IMR-90 (cell line): Measurements from ENCODE around the gene DTX1. TPM values are rescaled to one million over a fixed set of nuclear protein-coding genes. Genes with fewer than 3 reads are reported as not detected.

Experiments
- ATAC-seq: fragments of 200-7000 bp; cut with Tn5 transposase; 2 replicates; pipeline ENCODE4 v1.9.1; 2020; ENCODE audit warnings: low read depth, mild to moderate bottlenecking, moderate library complexity
- BruUV-seq: library from RNA; stranded (reverse); fragments of 400-500 nt; replicated peaks from 2 replicates; lab custom pipeline; 2021; lab: Mats Ljungman, UMichigan
- CTCF ChIA-PET: fragments of 300-600 bp; formaldehyde crosslinking; extraction: SDS; loops from one replicate; lab custom pipeline; 2021; ENCODE audit warnings: antibody characterized with exemption; lab: Yijun Ruan, JAX
- POLR2A ChIA-PET: fragments of 300-600 bp; sonication (Branson Sonifier 250); formaldehyde crosslinking; loops from one replicate; lab custom pipeline; 2022; ENCODE audit warnings: antibody characterized with exemption; ENCODE audit not compliant: unreplicated experiment; lab: Charles Lee
- DNase-seq: peaks from one replicate; pipeline ENCODE4 v3.0.0; 2013
- H2AFZ ChIP-seq: replicated peaks from 2 replicates; pipeline ENCODE3; 2013; ENCODE audit warnings: low read length, mild to moderate bottlenecking; ENCODE audit not compliant: poor library complexity
- H2AK5ac ChIP-seq: 2 replicates; pipeline ENCODE4 v1.6.1; 2013; ENCODE audit warnings: low read depth, low read length, inconsistent platforms
- H2AK9ac ChIP-seq: replicated peaks from 2 replicates; pipeline ENCODE3; 2013; ENCODE audit warnings: mild to moderate bottlenecking, low read depth, low read length, moderate library complexity; ENCODE audit not compliant: poor library complexity
- H2BK120ac ChIP-seq: 2 replicates; pipeline ENCODE4 v1.6.1; 2013; ENCODE audit warnings: low read depth, low read length, inconsistent platforms
- H2BK15ac ChIP-seq: 3 replicates; pipeline ENCODE4 v1.6.1; 2013; ENCODE audit warnings: low read depth, low read length, inconsistent platforms
- H2BK20ac ChIP-seq: 2 replicates; pipeline ENCODE4 v1.6.1; 2013; ENCODE audit warnings: low read depth, mild to moderate bottlenecking, inconsistent platforms, low read length, moderate library complexity
- H2BK5ac ChIP-seq: 2 replicates; pipeline ENCODE4 v1.6.1; 2013; ENCODE audit warnings: mild to moderate bottlenecking, low read depth, low read length, inconsistent platforms; ENCODE audit not compliant: poor library complexity, severe bottlenecking
- H3K14ac ChIP-seq: replicated peaks from 2 replicates; pipeline ENCODE4 v1.6.1; 2013; ENCODE audit warnings: low read depth, low read length, inconsistent platforms
- H3K18ac ChIP-seq: 2 replicates; pipeline ENCODE4 v1.6.1; 2013; ENCODE audit warnings: low read depth, low read length, control low read depth
- H3K23ac ChIP-seq: 2 replicates; pipeline ENCODE4 v1.6.1; 2013; ENCODE audit warnings: low read depth, low read length, inconsistent platforms
- H3K27ac ChIP-seq: 2 replicates; pipeline ENCODE4 v1.5.1; 2013; ENCODE audit warnings: mild to moderate bottlenecking, control low read depth, low read length; ENCODE audit not compliant: insufficient read depth
- H3K27me3 ChIP-seq: 2 replicates; pipeline ENCODE4 v1.6.1; 2013; ENCODE audit warnings: low read length; ENCODE audit not compliant: control insufficient read depth, insufficient read depth
- H3K36me3 ChIP-seq: 2 replicates; pipeline ENCODE4 v1.6.1; 2013; ENCODE audit warnings: low read length, mixed read lengths; ENCODE audit not compliant: control insufficient read depth, insufficient read depth
- H3K4ac ChIP-seq: 2 replicates; pipeline ENCODE4 v1.6.1; 2013; ENCODE audit warnings: low read depth, low read length, inconsistent platforms
- H3K4me1 ChIP-seq: 2 replicates; pipeline ENCODE4 v1.6.1; 2013; ENCODE audit warnings: low read length, mixed read lengths; ENCODE audit not compliant: control insufficient read depth, insufficient read depth
- H3K4me2 ChIP-seq: 2 replicates; pipeline ENCODE4 v1.6.1; 2013; ENCODE audit warnings: low read depth, mild to moderate bottlenecking, control low read depth, low read length, moderate library complexity
- H3K4me3 ChIP-seq: 2 replicates; pipeline ENCODE4 v1.5.1; 2013; ENCODE audit warnings: low read depth, mild to moderate bottlenecking, control low read depth, low read length, moderate library complexity; ENCODE audit not compliant: insufficient read depth
- H3K56ac ChIP-seq: 2 replicates; pipeline ENCODE4 v1.6.1; 2013; ENCODE audit warnings: low read length, inconsistent platforms; ENCODE audit not compliant: insufficient read depth; ENCODE audit errors: extremely low read depth
- H3K79me1 ChIP-seq, 2 experiments: 2 replicates each; pipeline ENCODE4 v1.6.1; 2013; ENCODE audit warnings: low read length in 2 of 2, inconsistent platforms in 1 of 2, low read depth in 1 of 2
- H3K9ac ChIP-seq: 2 replicates; pipeline ENCODE4 v1.6.1; 2013; ENCODE audit warnings: low read depth, low read length, control low read depth
- H3K9me1 ChIP-seq: 2 replicates; pipeline ENCODE4 v1.6.1; 2013; ENCODE audit warnings: low read length, inconsistent platforms; ENCODE audit not compliant: insufficient read depth
- H3K9me3 ChIP-seq: 2 replicates; pipeline ENCODE4 v1.6.1; 2013; ENCODE audit warnings: low read length; ENCODE audit not compliant: control insufficient read depth, insufficient read depth
- H4K20me1 ChIP-seq: 2 replicates; pipeline ENCODE4 v1.6.1; 2013; ENCODE audit warnings: low read length, inconsistent platforms; ENCODE audit not compliant: insufficient read depth
- H4K5ac ChIP-seq: 2 replicates; pipeline ENCODE4 v1.6.1; 2013; ENCODE audit warnings: mild to moderate bottlenecking, low read depth, low read length, control low read depth
- H4K8ac ChIP-seq, 2 experiments: 2 replicates each; pipeline ENCODE4 v1.6.1; 2013; ENCODE audit warnings: low read depth in 2 of 2, low read length in 2 of 2, control low read depth in 1 of 2, inconsistent platforms in 1 of 2
- H4K91ac ChIP-seq: 2 replicates; pipeline ENCODE4 v1.6.1; 2013; ENCODE audit warnings: low read depth, low read length, inconsistent platforms; ENCODE audit not compliant: insufficient read depth
- BHLHE40 ChIP-seq: fragments of 150-350 bp; IDR thresholded peaks from 2 replicates; pipeline ENCODE4 v1.6.1; 2016; ENCODE audit warnings: mild to moderate bottlenecking, low read depth, low read length
- CEBPB ChIP-seq: IDR thresholded peaks from 2 replicates; pipeline ENCODE4 v1.6.1; 2012; ENCODE audit warnings: low read depth, low read length, improper control_type of control experiment
- CHD1 ChIP-seq: IDR thresholded peaks from 2 replicates; pipeline ENCODE4 v1.6.1; 2012; ENCODE audit warnings: low read depth, low read length, improper control_type of control experiment
- CTCF ChIP-seq: conservative IDR thresholded peaks from 2 replicates; pipeline ENCODE4 v1.5.1; 2012; ENCODE audit warnings: mild to moderate bottlenecking, low read depth, low read length, improper control_type of control experiment
- FOS ChIP-seq: fragments of 150-350 bp; IDR thresholded peaks from 2 replicates; pipeline ENCODE4 v1.6.1; 2016; ENCODE audit warnings: low read depth, low read length
- MAFK ChIP-seq: IDR thresholded peaks from 2 replicates; pipeline ENCODE4 v1.6.1; 2012; ENCODE audit warnings: low read depth, low read length, improper control_type of control experiment
- MAZ ChIP-seq: IDR thresholded peaks from 2 replicates; pipeline ENCODE4 v1.6.1; 2012; ENCODE audit warnings: low read depth, mild to moderate bottlenecking, low read length, improper control_type of control experiment, moderate library complexity, borderline replicate concordance
- MXI1 ChIP-seq: IDR thresholded peaks from 2 replicates; pipeline ENCODE4 v1.6.1; 2012; ENCODE audit warnings: low read depth, mild to moderate bottlenecking, low read length, moderate library complexity, borderline replicate concordance
- NFE2L2 ChIP-seq: fragments of 150-350 bp; IDR thresholded peaks from 2 replicates; pipeline ENCODE4 v1.6.1; 2016; ENCODE audit warnings: low read depth, mild to moderate bottlenecking, low read length
- POLR2A ChIP-seq: IDR thresholded peaks from 2 replicates; pipeline ENCODE4 v1.6.1; 2012; ENCODE audit warnings: mild to moderate bottlenecking, low read depth, low read length
- RCOR1 ChIP-seq: IDR thresholded peaks from 2 replicates; pipeline ENCODE4 v1.6.1; 2012; ENCODE audit warnings: mild to moderate bottlenecking, low read length, improper control_type of control experiment; ENCODE audit not compliant: insufficient replicate concordance
- RFX5 ChIP-seq: IDR thresholded peaks from 2 replicates; pipeline ENCODE4 v1.8.0; 2012; ENCODE audit warnings: low read depth, mild to moderate bottlenecking, low read length, moderate library complexity
- SMC3 ChIP-seq: fragments of 150-350 bp; IDR thresholded peaks from 2 replicates; pipeline ENCODE4 v1.6.1; 2016; ENCODE audit warnings: low read depth, mild to moderate bottlenecking, antibody characterized with exemption, low read length, moderate library complexity
- USF2 ChIP-seq: fragments of 150-350 bp; IDR thresholded peaks from 2 replicates; pipeline ENCODE4 v1.6.1; 2017; ENCODE audit warnings: mild to moderate bottlenecking, antibody characterized with exemption, low read length, low read depth
- WGBS, 2 experiments: methylation state at CpG; one replicate each; pipeline versions ENCODE4 v1.1.5 to v1.1.7; 2013; ENCODE audit warnings: missing lambda C conversion rate in 2 of 2; ENCODE audit not compliant: insufficient read length in 1 of 2; ENCODE audit errors: extremely low coverage in 2 of 2; 5-methylcytosine and 5-hydroxymethylcytosine counted together
- dilution Hi-C: fragments of 300-500 bp; cut with HindIII; formaldehyde crosslinking; loops from one replicate; pipeline ENCODE4 v1.14.3; 2018; ENCODE audit warnings: low sequenced_read_pairs; ENCODE audit not compliant: unreplicated experiment
- in situ Hi-C: fragments of 300-500 bp; cut with MboI; formaldehyde crosslinking; loops from 3 replicates; pipeline ENCODE4 v1.14.3; 2019; ENCODE audit warnings: low sequenced_read_pairs, inconsistent platforms, mixed read lengths
- intact Hi-C: fragments of 100-400 bp; cut with micrococcal nuclease; formaldehyde crosslinking; loops from 2 replicates; pipeline ENCODE4 v1.10.0; 2022
- polyA plus RNA-seq, 3 experiments: library from polyadenylated mRNA; depleted of rRNA; stranded (reverse); fragments of >200 nt; gene quantifications; 2 replicates each; pipeline ENCODE4 v1.2.3, GENCODE V29; 2012; ENCODE audit warnings: low replicate concordance in 1 of 3
- total RNA-seq: library from RNA; depleted of rRNA; stranded (reverse); fragments of >200 nt; gene quantifications from 2 replicates; pipeline ENCODE4 v1.2.3, GENCODE V29; 2012

Gene DTX1
- total and polyA plus RNA-seq, 2 of the 4 experiments (the other 2 are of a cell fraction) = not detected

DNA sequence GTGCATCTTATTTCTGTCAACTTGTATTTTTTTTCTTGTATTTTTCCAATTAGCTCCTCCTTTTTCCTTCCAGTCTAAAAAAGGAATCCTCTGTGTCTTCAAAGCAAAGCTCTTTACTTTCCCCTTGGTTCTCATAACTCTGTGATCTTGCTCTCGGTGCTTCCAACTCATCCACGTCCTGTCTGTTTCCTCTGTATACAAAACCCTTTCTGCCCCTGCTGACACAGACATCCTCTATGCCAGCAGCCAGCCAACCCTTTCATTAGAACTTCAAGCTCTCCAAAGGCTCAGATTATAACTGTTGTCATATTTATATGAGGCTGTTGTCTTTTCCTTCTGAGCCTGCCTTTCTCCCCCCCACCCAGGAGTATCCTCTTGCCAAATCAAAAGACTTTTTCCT lies 45.8 kb upstream of the DTX1 start:
- no peak overlapping the region for H2BK5ac ChIP-seq
- H2AFZ ChIP-seq = no peak overlapping the region
- H3K27me3 ChIP-seq = no peaks in the 10 kb centered on the region
- H3K14ac ChIP-seq = no peak overlapping the region
- H4K8ac ChIP-seq = no peak overlapping the region
- H2AK5ac ChIP-seq = no peak overlapping the region
- in situ Hi-C loops (no loop called here), dilution Hi-C loops (no loop called here), intact Hi-C loops (no loop called here)
- no peak overlapping the region for H3K4me3 ChIP-seq
- WGBS, 2 experiments = no CpG with 5 or more reads among the region's 2 CpGs
- ATAC-seq (no peak), DNase-seq (no peak)
- no peak overlapping the region for H3K4ac ChIP-seq
- no peak overlapping the region for H2BK15ac ChIP-seq
- no peak overlapping the region for H2AK9ac ChIP-seq
- H3K4me1 ChIP-seq = no peaks in the 10 kb centered on the region
- no peak overlapping the region for H3K27ac ChIP-seq
- POLR2A ChIA-PET = no interaction called here
- H2BK120ac ChIP-seq = no peak overlapping the region
- H4K91ac ChIP-seq = no peak overlapping the region
- H3K9ac ChIP-seq = no peak overlapping the region
- no peaks in the 10 kb centered on the region for H3K9me3 ChIP-seq
- TF ChIP-seq SMC3 (no peak), RCOR1 (no peak), USF2 (no peak), POLR2A (no peak), MAFK (no peak), MXI1 (no peak), CTCF (no peak), NFE2L2 (no peak), FOS (no peak), RFX5 (no peak), BHLHE40 (no peak), CEBPB (no peak), CHD1 (no peak), MAZ (no peak)
- no peaks in the 10 kb centered on the region for H4K20me1 ChIP-seq
- no peaks in the 10 kb centered on the region for H3K79me1 ChIP-seq
- H2BK20ac ChIP-seq = no peak overlapping the region
- no peaks in the 10 kb centered on the region for H3K36me3 ChIP-seq
- H4K5ac ChIP-seq = no peak overlapping the region
- H3K23ac ChIP-seq = no peak overlapping the region
- CTCF ChIA-PET = interaction anchor here (1.0 kb wide), 1 partner anchor 18 kb away, joined by 4 read pairs; no protein-coding TSS in a partner anchor
- no peak overlapping the region for H3K18ac ChIP-seq
- no peak overlapping the region for H3K4me2 ChIP-seq
- H3K9me1 ChIP-seq = no peaks in the 10 kb centered on the region
- no peak overlapping the region for H3K56ac ChIP-seq
- BruUV-seq = no TSS peak
